K562 (cell line): ENCODE data around the gene PRDM8. TPM values are rescaled to one million over a fixed set of nuclear protein-coding genes. Genes with fewer than 3 reads are reported as not detected.
A peak's percentile ranks its signal among the peaks of the same experiment; 100 is the strongest.

Experiments
- BACH1 ChIP-seq: fragments of 200-800 bp; sonication (Bioruptor generic); IDR thresholded peaks from 2 replicates; pipeline ENCODE4 v1.6.1; 2016; ENCODE audit warnings: missing genetic modification characterization, missing compliant biosample characterization
- CBX2 ChIP-seq: fragments of 200-600 bp; sonication (generic); IDR thresholded peaks from one replicate; pipeline ENCODE4 v1.6.1; 2012; ENCODE audit warnings: mild to moderate bottlenecking, low read length, inconsistent platforms; ENCODE audit not compliant: insufficient read depth, poor library complexity, severe bottlenecking
- CHD2 ChIP-seq: IDR thresholded peaks from 2 replicates; pipeline ENCODE4 v1.6.1; 2011; ENCODE audit warnings: low read depth, low read length
- CREM ChIP-seq: IDR thresholded peaks from 2 replicates; pipeline ENCODE4 v1.6.1; 2014; ENCODE audit warnings: antibody characterized with exemption, low read depth
- HDAC6 ChIP-seq: IDR thresholded peaks from 2 replicates; pipeline ENCODE4 v1.6.1; 2012; ENCODE audit warnings: low read depth, mild to moderate bottlenecking, control low read depth, inconsistent platforms, low read length, moderate library complexity
- HDGF ChIP-seq: fragments of 450-650 bp; IDR thresholded peaks from 2 replicates; pipeline ENCODE4 v1.6.1; 2016
- ILK ChIP-seq: fragments of 450-650 bp; IDR thresholded peaks from 2 replicates; pipeline ENCODE4 v1.6.1; 2016; ENCODE audit warnings: missing genetic modification characterization, low read depth, mild to moderate bottlenecking, missing compliant biosample characterization, moderate library complexity, borderline replicate concordance
- NFE2 ChIP-seq: IDR thresholded peaks from 2 replicates; pipeline ENCODE4 v1.6.1; 2014; ENCODE audit warnings: antibody characterized with exemption, low read depth
- NFIX ChIP-seq: fragments of 250-450 bp; sonication (Bioruptor Pico); IDR thresholded peaks from 2 replicates; pipeline ENCODE4 v1.4.0; 2020; ENCODE audit warnings: low read depth, mild to moderate bottlenecking, moderate library complexity
- NR2F6 ChIP-seq: fragments of 450-650 bp; formaldehyde crosslinking; IDR thresholded peaks from 2 replicates; pipeline ENCODE4 v1.4.0; 2020; ENCODE audit warnings: mild to moderate bottlenecking
- NR4A1 ChIP-seq, 2 experiments: fragments of 250-450 bp in 1 of 2; fragments of 450-650 bp in 1 of 2; sonication (Bioruptor Pico) in 1 of 2; IDR thresholded peaks; 2 replicates each; pipeline versions ENCODE4 v1.4.0 to v1.6.1; 2016 to 2020; ENCODE audit warnings: mild to moderate bottlenecking in 2 of 2, missing compliant biosample characterization in 1 of 2, missing genetic modification characterization in 1 of 2, moderate library complexity in 1 of 2
- PRPF4 ChIP-seq: fragments of 200-400 bp; formaldehyde crosslinking; IDR thresholded peaks from one replicate; pipeline ENCODE4 v1.6.1; 2017; ENCODE audit warnings: low read length, low read depth, mild to moderate bottlenecking; ENCODE audit not compliant: insufficient read depth, poor library complexity, severe bottlenecking
- RFX7 ChIP-seq: fragments of 250-450 bp; sonication (Bioruptor Pico); IDR thresholded peaks from 2 replicates; pipeline ENCODE4 v1.5.1; 2021; ENCODE audit warnings: mild to moderate bottlenecking
- SNAPC5 ChIP-seq: fragments of 250-450 bp; sonication (Bioruptor Pico); IDR thresholded peaks from 2 replicates; pipeline ENCODE4 v1.8.0; 2021; ENCODE audit warnings: moderate library complexity, mild to moderate bottlenecking, inconsistent platforms
- TAF15 ChIP-seq: fragments of 200-400 bp; formaldehyde crosslinking; IDR thresholded peaks from 2 replicates; pipeline ENCODE4 v1.6.1; 2017; ENCODE audit warnings: mild to moderate bottlenecking, low read depth, low read length, moderate library complexity
- TEAD4 ChIP-seq, 2 experiments: sonication (generic) in 1 of 2; formaldehyde crosslinking in 1 of 2; IDR thresholded peaks; 2 replicates each; pipeline versions ENCODE4 v1.6.1 to v1.8.0; 2012 to 2022; ENCODE audit warnings: borderline replicate concordance in 1 of 2, inconsistent platforms in 1 of 2, low read length in 1 of 2, mild to moderate bottlenecking in 1 of 2, missing genetic modification reagents in 1 of 2
- TRIM25 ChIP-seq: fragments of 450-650 bp; IDR thresholded peaks from 2 replicates; pipeline ENCODE4 v1.7.0; 2016; ENCODE audit warnings: borderline replicate concordance
- ZBTB5 ChIP-seq: fragments of 450-650 bp; IDR thresholded peaks from 2 replicates; pipeline ENCODE4 v1.6.1; 2017; ENCODE audit warnings: antibody characterized with exemption
- ZNF12 ChIP-seq: sonication (generic); formaldehyde crosslinking; IDR thresholded peaks from 2 replicates; pipeline ENCODE4 v1.4.0; 2020; ENCODE audit warnings: mild to moderate bottlenecking, missing genetic modification reagents
- ZNF347 ChIP-seq: fragments of 450-650 bp; formaldehyde crosslinking; IDR thresholded peaks from 2 replicates; pipeline ENCODE4 v1.4.0; 2020; ENCODE audit warnings: low read depth, mild to moderate bottlenecking, moderate library complexity
- ZNF511 ChIP-seq: sonication (generic); formaldehyde crosslinking; IDR thresholded peaks from 2 replicates; pipeline ENCODE4 v1.8.0; 2022; ENCODE audit warnings: mild to moderate bottlenecking, missing genetic modification reagents
- ZNF512 ChIP-seq: IDR thresholded peaks from 2 replicates; pipeline ENCODE4 v1.6.1; 2016; ENCODE audit warnings: missing genetic modification characterization, missing compliant biosample characterization
- ZNF79 ChIP-seq: fragments of 250-450 bp; sonication (Bioruptor Pico); IDR thresholded peaks from 2 replicates; pipeline ENCODE4 v1.4.0; 2020; ENCODE audit warnings: low read depth, mild to moderate bottlenecking, moderate library complexity
- polyA plus RNA-seq, 8 experiments: library from polyadenylated mRNA; depleted of rRNA in 4 of 8; stranded (reverse) in 5 of 8; unstranded in 3 of 8; fragments of >200 nt; fragmentation: Nextera tagmentation in 2 of 8; fragmentation: Illumina TruSeq in 1 of 8; extraction: Ambion mirVana in 2 of 8; extraction: Trizol in 1 of 8; gene quantifications; 2 replicates each; pipeline versions ENCODE4 v1.2.1 to v1.2.3, GENCODE V29; 2011 to 2014; ENCODE audit warnings: inconsistent platforms in 1 of 8, missing spikeins in 1 of 8
- total RNA-seq, 7 experiments: library from RNA; depleted of rRNA in 6 of 7; stranded (reverse); fragments of >200 nt in 6 of 7; fragmentation: Illumina TruSeq in 2 of 7; extraction: Trizol in 2 of 7; gene quantifications; 2 replicates each; pipeline versions ENCODE4 v1.2.1 to v1.2.3, GENCODE V29; 2011 to 2021; ENCODE audit warnings: low replicate concordance in 1 of 7

PRDM8 gene
- total and polyA plus RNA-seq, 9 of the 15 experiments (the other 6 are each of a cell fraction or from before 2014, with no cell fraction given) = 0.40 TPM; not detected in 8

GRCh38 chr4:80161413-80162058, 35.8 kb upstream of the PRDM8 start (continued):
- TF ChIP-seq ILK (tag) (no peak), ZNF347 (no peak), NR2F6 (CRISPR knock-in tag) (no peak), NFIX (CRISPR knock-in tag) (no peak), ZNF79 (CRISPR knock-in tag) (no peak), BACH1 (tag) (no peak), HDGF (no peak), NR4A1 (CRISPR knock-in tag; IDR thresholded peaks at IDR 0.05) (no peak), NR4A1 (tag; IDR thresholded peaks at IDR 0.05) (no peak), TAF15 (no peak), RFX7 (CRISPR knock-in tag) (no peak), ZBTB5 (no peak), CHD2 (no peak), CBX2 (no peak), TEAD4 (IDR thresholded peaks at IDR 0.05; ENCODE audit: low read length) (peak; percentile 82), TEAD4 (CRISPR knock-in tag; IDR thresholded peaks at IDR 0.05; ENCODE audit: borderline replicate concordance) (no peak), TRIM25 (no peak), NFE2 (0 out of 2 replicates have a peak, but pooled peaks have one; percentile 39), HDAC6 (no peak), CREM (peak; percentile 19; the same call in 1 of the 2 replicates), PRPF4 (no peak), ZNF12 (no peak), ZNF511 (CRISPR knock-in tag) (no peak), ZNF512 (no peak), SNAPC5 (CRISPR knock-in tag) (no peak)
